Measurements from ENCODE around the gene CARNS1.

Gene CARNS1

GRCh38 chr11:67374571-67375281 is 40.8 kb upstream of the CARNS1 start:
- TF ChIP-seq, protein P1, sequence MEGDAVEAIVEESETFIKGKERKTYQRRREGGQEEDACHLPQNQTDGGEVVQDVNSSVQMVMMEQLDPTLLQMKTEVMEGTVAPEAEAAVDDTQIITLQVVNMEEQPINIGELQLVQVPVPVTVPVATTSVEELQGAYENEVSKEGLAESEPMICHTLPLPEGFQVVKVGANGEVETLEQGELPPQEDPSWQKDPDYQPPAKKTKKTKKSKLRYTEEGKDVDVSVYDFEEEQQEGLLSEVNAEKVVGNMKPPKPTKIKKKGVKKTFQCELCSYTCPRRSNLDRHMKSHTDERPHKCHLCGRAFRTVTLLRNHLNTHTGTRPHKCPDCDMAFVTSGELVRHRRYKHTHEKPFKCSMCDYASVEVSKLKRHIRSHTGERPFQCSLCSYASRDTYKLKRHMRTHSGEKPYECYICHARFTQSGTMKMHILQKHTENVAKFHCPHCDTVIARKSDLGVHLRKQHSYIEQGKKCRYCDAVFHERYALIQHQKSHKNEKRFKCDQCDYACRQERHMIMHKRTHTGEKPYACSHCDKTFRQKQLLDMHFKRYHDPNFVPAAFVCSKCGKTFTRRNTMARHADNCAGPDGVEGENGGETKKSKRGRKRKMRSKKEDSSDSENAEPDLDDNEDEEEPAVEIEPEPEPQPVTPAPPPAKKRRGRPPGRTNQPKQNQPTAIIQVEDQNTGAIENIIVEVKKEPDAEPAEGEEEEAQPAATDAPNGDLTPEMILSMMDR (IDR thresholded peaks at IDR 0.05; ENCODE audit: insufficient read depth, low read length, missing control alignments), result no peak
- POLR2A ChIA-PET, result interaction anchor here (1.1 to 7.0 kb wide), 7 partner anchors 8 to 209 kb away, joined by 3 to 76 read pairs (median 7); partner anchors contain the start of genes GSTP1, POLD4, PPP1CA and RAD9A
- peak overlapping the region; percentile 67 for H3K4me3 ChIP-seq (ENCODE audit: low read depth, low read length)
- DNase-seq (ENCODE audit: low read depth, low spot score), result no peak
- CTCF ChIA-PET, result interaction anchor here (1.1 to 47.5 kb wide), 5 partner anchors 6 to 113 kb away, joined by 5 to 2108 read pairs (median 11); partner anchors contain the start of genes CLCF1, POLD4, PPP1CA and RAD9A

- POLR2A ChIA-PET, result interaction anchor here (1.1 to 7.0 kb wide), 3 partner anchors 16 to 22 kb away, joined by 3 to 76 read pairs (median 13); partner anchors contain the start of genes POLD4 and RAD9A
- no peak overlapping the region; the same call in 1 of the 2 replicates for H3K4me3 ChIP-seq (ENCODE audit: low read depth, low read length)
- TF ChIP-seq, protein P1 (IDR thresholded peaks at IDR 0.05; ENCODE audit: insufficient read depth, low read length, missing control alignments), result no peak
- no peak for DNase-seq (ENCODE audit: low read depth, low spot score)
- CTCF ChIA-PET, result interaction anchor here (1.0 to 47.5 kb wide), 5 partner anchors 5 to 112 kb away, joined by 5 to 2108 read pairs (median 310); partner anchors contain the start of genes CLCF1, POLD4, PPP1CA and RAD9A
Observed at GRCh38 chr11:67375320-67376055, 40.0 kb upstream of the CARNS1 start.

GRCh38 chr11:67376063-67376820 is 39.2 kb upstream of the CARNS1 start:
- ChIA-PET CTCF (interaction anchor here (1.0 to 47.5 kb wide), 7 partner anchors 5 to 295 kb away, joined by 3 to 2108 read pairs (median 167); partner anchors contain the start of genes CLCF1, POLD4, PPP1CA and RAD9A), POLR2A (interaction anchor here (0.7 to 2.2 kb wide), 2 partner anchors 14 to 23 kb away, joined by 4 to 13 read pairs; partner anchors contain the start of gene POLD4)
- DNase-seq (ENCODE audit: low read depth, low spot score), result no peak
- TF ChIP-seq, protein P1 (IDR thresholded peaks at IDR 0.05; ENCODE audit: insufficient read depth, low read length, missing control alignments), result no peak
- no peak overlapping the region for H3K4me3 ChIP-seq (ENCODE audit: low read depth, low read length)

- H3K4me3 ChIP-seq (ENCODE audit: low read depth, low read length), result no peak overlapping the region
- DNase-seq (ENCODE audit: low read depth, low spot score), result no peak
- POLR2A ChIA-PET, result interaction anchor here (2.2 kb wide), 1 partner anchor 23 kb away, joined by 13 read pairs; the partner anchor contains the start of gene POLD4
- TF ChIP-seq, protein P1 (IDR thresholded peaks at IDR 0.05; ENCODE audit: insufficient read depth, low read length, missing control alignments), result no peak
- CTCF ChIA-PET, result interaction anchor here (1.0 to 47.5 kb wide), 6 partner anchors 4 to 296 kb away, joined by 3 to 2108 read pairs (median 238); partner anchors contain the start of genes CLCF1, POLD4, PPP1CA and RAD9A
Observed at GRCh38 chr11:67376873-67377808, 38.3 kb upstream of the CARNS1 start.

DNA sequence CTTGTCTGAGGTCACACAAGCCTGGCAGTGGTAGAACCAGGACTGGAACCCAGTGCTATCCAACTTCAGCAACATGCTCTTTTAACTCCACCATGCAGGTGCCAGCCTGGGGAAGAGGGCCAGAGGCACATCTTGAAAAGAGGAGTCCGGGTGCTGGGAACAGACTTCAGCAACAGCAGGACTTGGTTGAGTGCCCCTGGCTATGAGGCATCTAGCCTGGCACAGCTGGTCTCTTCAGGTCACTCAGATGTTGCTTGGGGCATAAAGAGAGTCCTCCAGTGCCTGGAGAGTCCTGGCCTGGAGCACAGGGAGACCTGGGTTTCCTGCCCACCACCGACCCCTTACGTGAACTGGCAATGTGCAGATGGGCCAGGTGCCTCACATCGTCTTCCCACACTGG is 36.9 kb upstream of the CARNS1 start:
- CTCF ChIA-PET, result interaction anchor here (9.1 to 47.5 kb wide), 5 partner anchors 2 to 115 kb away, joined by 97 to 2108 read pairs (median 310); partner anchors contain the start of genes CLCF1, POLD4, PPP1CA and RAD9A

More for the DNA sequence above, 36.9 kb upstream of the CARNS1 start:
- POLR2A ChIA-PET, result interaction anchor here (1.0 to 2.9 kb wide), 2 partner anchors 25 to 116 kb away, joined by 3 to 17 read pairs; partner anchors contain the start of gene POLD4
- no peak for DNase-seq (ENCODE audit: low read depth, low spot score)
- TF ChIP-seq, protein P1 (IDR thresholded peaks at IDR 0.05; ENCODE audit: insufficient read depth, low read length, missing control alignments), result no peak
- no peak overlapping the region for H3K4me3 ChIP-seq (ENCODE audit: low read depth, low read length)
